HG03342 (cell line): ENCODE data around the gene NFAM1.

Experiments
- ATAC-seq: cut with Tn5 transposase; IDR thresholded peaks from one replicate; pipeline ENCODE4 v1.9.1; 2021; ENCODE audit warnings: mild to moderate bottlenecking, moderate library complexity; ENCODE audit not compliant: unreplicated experiment

The NFAM1 gene

DNA sequence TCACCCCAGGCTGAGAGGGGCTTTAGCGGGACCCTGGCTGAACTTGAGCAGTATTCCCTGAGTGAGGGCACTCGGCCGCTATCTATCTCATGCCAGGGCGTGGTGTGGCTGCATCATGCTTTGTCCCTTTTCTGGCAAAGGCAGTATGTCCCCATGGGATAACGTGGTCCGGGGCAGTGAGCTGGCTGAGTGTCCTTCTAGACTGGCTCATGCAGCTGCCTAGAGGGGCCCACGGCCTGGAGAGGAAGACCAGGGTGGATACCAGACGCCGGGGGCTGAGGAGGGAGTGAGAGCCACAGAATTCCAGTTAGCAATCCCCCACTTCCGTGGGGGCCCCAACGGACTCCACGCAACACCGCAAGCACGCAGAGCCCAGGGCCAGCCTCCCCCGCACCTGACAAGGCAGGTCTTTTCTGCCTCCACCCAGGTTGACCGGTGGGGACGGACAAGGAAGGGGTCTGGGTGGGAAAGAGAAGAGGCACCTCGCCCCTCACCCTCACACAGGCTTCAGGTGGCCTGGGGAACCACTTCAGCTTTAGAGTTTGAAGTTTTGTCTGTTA lies 15.5 kb downstream of the NFAM1 start:
- no peak for ATAC-seq

DNA sequence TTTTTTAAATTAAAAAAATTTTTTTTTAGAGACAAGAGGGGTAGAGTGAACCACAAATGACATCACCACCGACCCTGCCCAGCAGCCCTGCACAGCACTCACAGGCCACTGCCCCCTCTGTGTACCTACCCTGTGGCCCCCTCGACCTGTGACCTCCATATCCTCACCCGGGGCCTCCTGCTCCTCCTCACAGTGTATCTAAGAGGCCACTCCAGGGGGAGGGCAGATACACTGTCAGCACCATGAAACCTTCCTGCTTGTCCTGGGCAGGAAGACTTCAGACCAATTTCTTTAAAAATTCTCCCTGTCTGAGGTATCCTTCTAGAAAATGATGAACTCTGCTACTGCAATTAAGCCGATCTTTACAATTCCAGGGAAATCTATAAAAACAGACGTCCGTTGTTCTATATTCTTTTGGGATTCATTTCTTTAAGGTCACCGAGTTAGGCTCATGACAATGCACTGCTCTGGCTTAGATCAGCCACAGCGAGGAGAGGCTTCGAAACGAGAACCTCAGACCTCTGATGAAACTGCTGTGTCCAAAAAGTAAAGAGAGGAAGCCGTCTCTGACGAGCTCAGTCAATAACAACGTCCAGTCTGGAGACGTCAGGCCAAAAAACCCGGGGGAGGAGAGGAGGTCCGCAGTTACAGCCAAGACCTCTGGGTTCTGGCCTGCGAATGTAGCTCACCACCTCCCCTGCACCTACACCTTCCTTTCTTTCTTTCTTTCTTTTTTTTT lies 17.5 kb downstream of the NFAM1 start:
- no peak for ATAC-seq

DNA sequence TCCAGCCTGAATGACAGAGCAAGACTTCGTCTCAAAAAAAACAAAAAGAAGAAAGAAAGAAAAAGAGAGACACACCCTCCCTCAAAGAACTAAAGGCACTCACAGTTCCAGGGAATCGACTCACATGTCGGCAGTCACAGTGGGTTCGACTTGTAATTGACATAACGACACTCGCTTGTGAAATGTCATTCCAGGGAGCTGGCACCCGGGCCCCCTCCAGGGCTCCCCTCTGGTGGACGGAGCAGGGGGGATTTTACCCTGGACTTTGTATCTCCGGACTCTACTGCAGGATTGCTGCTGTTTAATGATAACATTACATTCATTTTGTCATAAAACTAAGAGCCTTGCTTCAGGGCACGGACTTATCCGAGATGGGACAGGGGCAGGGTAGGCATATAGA lies 18.2 kb downstream of the NFAM1 start:
- no peak for ATAC-seq

DNA sequence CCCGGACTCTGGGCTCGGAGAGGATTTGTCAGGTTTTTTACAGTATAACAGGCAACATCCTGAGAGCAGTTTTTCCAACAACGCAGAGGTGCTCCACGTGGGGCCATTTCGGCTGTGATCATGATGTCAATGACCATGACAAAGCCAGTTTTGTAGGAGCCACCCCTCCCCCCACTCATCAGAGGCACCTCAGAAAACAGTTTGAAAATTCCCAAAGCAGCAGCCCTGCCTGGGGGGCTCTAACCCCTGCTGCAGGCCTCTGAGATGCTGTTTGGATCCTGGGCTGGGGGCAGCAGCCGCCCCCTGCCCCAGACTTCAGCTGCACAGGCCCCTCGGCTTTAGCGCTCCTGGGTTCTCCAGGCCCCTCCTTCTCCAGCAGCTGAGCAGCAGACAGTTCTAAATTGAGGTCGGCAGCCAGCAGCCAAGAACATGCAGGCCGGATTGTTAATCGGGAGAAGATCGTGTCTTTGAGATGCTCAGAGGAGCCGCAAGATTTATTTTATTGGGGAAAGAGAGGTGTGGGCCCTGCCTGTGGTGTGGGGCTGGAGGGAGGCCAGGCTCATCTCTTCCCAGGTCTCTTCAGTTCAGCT lies 19.4 kb downstream of the NFAM1 start:
- no peak for ATAC-seq

GRCh38 chr22:42410708-42411107 lies 21.5 kb downstream of the NFAM1 start:
- ATAC-seq, result no peak

- ATAC-seq, result no peak
Measured at GRCh38 chr22:42408810-42409529, 23.2 kb downstream of the NFAM1 start.

GRCh38 chr22:42408276-42408675 lies 23.9 kb downstream of the NFAM1 start:
- ATAC-seq, result no peak

GRCh38 chr22:42404266-42404665 lies 27.9 kb downstream of the NFAM1 start:
- no peak for ATAC-seq

DNA sequence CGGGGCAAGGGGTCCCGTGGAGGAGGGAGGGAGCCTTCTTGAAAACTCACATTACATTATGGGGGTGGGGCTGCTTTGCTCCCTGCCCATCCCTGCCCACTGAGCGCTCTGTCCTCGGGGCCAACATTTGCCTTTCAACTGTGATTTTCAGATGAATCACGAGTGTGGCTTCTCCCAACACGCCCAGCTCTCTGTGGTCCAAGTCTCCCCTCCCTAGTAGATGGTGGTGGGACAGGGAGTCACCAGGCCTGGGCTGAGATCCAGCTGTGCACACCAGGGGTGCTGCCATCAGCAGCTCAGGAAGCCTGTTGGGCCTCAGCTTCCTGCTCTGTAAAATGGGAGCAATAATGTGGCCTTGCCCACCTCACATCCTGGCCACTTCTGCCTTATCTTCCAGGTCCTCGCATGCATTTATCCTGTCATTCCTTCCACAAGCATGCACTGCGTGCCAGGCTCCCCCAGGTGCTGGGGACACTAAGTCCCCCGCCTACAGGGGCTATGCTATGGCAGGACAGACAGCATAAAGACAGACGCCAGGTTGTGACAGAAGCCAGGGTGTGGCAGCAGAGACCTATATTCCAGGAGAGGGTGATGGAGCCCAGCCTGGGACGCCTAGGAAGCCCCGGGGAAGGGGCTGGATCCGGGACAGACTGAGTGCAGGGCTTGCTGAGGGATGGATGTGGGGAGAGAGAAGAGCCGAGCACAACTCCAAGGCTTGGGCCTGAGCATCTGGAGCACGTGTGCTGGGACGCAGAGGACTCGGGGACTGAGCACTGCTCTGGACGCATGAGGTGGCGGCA lies 30.5 kb downstream of the NFAM1 start:
- ATAC-seq, result no peak

- ATAC-seq, result no peak
Measured at GRCh38 chr22:42400811-42401534, 31.2 kb downstream of the NFAM1 start.

DNA sequence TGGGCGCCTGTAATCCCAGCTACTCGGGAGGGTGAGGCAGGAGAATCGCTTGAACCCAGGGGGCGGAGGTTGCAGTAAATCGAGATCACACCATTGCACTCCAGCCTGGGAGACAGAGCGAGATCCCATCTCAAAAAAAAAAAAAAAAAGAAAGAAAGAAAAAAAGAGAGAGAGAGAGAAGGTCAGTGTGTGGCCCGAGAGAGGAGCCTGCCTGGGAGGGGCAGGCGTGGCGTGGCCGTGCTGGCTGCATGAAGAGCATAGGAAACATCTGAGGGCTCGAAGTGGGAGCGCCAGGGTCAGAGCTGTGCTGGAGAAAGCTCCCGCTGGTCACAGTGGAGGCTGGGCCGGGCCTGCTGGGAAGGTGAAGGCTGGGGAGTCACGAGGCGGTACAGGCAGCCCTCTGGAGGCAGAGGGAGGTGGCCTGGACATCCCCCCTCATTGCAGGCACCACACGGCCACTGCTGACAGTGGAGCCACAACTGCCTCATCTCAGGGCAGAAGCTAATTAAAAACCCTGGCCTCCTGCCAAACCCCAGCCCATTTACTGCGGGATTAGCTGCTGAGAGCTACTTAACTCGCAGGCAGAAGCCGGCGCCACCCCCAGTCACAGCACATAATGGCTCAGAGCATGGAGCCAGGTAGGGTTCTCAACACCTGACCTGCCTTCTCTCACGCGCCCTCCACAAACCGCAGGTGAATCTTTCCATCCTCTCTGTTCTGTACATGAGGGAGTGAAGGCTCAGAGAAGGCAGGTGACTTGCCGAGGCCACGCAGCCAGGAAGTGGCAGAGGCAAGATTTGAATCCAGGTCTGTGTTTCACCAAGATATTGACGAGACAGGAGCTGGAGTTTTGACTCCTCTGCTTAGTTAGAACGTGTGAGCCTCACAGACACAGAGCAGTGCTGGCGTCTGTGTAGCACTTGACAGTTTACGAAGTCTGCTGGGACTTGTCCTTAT lies 32.6 kb downstream of the NFAM1 start:
- no peak for ATAC-seq

DNA sequence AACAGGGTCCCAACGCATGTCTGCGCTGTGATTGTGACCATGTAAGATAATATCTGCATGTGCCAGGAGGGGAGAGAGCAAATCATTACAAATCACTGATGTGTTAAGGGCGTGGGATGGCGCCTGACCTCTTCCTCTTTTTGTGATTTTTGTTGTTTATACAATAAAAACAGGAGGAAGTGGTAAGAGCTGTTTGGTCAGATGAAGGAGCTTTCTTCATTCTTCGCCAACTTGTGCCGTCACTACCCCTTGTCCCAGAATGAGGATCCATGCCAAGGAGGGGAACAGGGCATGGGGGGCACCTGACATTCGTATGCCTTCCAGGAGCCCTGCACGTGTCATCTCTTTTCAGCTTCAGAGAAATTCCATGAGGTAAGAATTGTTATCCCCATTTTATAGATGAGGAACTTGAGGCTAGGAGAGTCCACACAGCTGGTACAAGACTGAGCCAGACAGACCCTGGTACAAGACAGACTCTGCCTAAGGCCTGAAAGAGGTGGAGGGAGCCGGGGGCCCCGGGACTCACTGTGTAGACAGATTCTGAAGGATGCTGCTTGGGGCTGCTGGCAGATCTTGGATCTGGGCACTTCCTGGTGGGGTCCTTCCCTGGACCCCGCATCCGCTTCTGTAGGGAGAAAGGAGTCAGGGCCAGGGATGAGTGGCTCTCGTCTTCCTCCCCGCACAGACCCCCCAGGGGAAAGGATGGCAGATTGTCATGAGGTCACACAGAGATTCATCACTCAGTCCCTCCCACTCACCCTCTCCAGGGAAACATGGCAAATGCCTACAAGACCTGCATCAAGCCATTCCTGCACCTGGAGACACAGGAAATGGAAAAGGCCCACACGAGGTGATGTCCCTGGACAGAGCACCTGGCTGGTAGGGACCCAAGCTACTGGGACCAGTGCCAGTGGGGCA lies 34.6 kb downstream of the NFAM1 start:
- peak; percentile 56 for ATAC-seq

DNA sequence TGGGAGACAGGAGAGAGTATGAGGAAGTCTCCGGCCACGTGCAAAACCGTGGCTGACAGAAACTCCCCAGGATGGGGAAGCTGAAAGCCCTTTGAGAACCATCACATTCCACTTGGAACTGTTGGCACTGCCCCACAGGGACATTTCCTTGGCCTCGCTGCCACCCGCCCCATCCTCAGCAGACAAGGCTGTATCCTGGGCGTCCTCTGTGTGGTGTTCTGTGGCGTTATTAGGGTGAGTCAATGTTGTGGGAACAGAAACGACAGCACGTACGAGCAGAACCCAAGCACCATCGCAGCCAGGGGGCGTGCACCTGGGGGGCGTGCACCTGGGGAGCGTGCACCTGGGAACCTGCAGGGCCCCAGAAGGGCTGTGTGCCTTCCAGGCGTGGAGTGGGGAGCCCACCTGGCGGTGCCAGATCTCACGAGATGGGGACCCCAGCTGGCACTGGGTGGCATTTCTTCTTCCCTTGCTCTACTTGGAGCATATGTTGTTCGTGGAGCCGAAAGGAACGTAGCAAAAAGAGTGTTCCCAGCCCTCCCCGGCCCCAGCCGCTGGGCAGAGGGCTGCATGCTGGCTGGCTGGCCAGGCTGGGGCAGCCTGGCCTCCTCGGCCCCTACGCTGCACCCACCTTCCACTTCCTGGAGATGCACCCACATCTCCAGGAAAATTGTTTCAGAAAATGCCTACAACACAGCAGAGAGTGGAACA lies 35.4 kb downstream of the NFAM1 start:
- no peak for ATAC-seq

GRCh38 chr22:42389143-42389542 lies 43.1 kb downstream of the NFAM1 start:
- no peak for ATAC-seq

DNA sequence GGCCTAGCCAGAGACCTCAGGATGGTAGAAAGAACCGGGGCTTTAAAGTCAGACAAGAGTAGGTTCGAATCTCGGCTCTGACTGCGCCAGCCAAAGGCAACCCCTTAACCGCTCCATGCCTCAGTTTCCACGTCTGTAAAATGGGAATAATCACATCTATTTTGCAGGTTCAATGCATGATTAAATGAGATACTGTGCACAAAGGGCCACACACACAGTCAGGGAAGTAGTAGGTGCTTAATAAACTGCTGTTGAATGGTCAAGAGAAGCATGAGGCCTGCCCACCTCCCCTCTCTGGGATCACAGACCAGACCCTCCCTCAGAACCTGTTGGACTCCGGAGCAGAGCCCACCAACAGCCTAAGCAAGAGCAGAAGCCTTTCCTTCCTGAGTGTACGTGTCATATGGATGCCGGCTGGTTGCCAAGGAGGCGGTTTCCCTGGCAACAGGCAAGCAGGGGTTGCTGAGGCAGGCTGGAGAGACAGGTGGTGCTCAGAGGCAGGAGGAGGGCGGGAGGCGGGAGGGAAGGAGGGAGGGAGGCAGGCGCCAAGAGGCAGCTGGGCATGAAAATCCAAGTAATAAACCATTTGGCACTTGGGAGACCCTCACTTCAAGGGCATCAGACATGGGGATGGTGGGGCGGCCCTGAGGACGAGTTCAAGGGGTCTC lies 43.9 kb downstream of the NFAM1 start:
- ATAC-seq, result no peak

DNA sequence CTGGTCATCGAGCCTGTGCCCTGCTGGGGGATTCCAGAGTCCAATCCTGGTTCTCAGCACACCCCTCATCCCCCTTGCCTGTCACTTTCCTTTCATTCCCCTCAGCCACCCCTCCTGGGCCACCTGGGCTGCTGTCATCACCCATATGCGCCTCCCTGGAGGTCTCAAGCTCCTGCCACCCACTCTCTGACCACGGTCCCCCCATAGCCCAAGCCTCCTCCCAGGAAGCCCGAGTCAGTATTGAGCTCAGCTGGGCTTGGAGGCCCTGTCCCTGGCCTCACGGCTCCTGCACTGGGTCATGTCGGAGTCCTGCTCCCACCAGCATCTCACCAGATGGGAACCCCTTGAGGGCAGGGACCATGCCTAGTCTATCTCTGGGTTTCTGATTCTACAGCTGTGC lies 44.6 kb downstream of the NFAM1 start:
- ATAC-seq, result no peak

DNA sequence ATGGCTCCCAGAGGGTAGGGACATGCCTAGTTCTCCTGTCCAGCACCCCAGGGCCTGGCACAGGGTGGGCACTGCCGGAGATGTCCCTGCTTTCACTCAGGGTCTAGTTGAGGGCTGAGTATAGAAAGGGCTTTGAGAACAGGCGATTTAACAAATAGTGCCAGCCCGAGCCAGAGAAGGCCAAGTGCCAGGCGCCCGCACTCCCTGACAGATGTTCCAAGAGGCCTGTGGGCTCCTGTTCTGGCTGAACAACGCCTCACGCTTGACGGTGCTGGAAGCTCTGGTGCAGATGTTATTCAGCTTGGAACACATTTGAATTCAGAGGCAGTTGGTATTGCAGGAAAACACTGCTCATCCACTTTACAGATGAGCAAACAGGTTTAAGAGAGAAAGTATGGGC lies 46.5 kb downstream of the NFAM1 start:
- no peak for ATAC-seq
